Measurements from ENCODE around the gene DEXI. TPM values are rescaled to one million over a fixed set of nuclear protein-coding genes. Genes with fewer than 3 reads are reported as not detected.

The DEXI gene
- 10 to 100 TPM; 74.4 to 96.3 (median 85.5) TPM for total RNA-seq

DNA sequence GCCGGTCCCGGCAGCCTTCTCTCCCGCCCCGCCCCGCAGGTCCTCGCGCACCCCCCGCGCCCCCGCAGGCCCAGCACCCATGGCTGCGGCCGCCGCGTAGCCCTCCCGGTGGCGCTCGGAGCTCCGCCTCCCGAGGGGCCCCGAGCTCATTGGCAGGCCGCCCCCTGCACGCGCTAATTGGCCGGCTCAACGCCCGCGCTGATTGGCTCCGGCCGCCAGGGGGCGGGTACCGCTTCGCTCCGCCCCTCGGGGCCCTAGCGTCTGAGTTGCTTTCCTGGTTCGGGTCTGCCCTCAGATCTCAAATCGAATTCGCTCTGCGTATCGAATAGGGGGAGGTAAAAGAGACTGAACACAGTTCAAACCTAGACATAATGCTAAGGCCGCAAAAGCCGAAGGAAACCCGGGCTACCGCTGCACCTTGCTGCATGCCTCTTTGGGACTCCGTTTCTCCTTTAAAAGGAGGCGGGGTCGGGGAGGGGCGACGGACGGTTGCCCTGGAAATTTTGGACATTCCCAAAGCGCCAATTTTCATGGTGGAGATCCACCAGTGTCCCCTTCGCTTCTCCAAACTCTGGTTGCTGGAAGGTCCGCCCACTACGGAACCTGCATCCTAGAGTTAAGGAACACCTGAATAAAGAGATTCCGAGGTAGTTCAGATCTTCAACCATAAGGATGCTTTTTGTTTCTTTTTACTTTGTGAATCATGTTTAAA is at the start of gene DEXI:
TSS of gene DEXI (minus strand) at position 117 of the 712 bp plus-strand sequence. CDS start 463 bp downstream, outside the sequence.
- TF ChIP-seq CTCF (IDR thresholded peaks at IDR 0.05) (peak; percentile 34 to 82 (median 63)), EP300 (IDR thresholded peaks at IDR 0.05) (peak; percentile 25 to 87), POLR2A (IDR thresholded peaks at IDR 0.05) (peak in 1 of 2 donors; percentile 77)
- Histone ChIP-seq H3K27ac (peak within 1 kb of the TSS; percentile 79 to 90 (median 89)), H3K4me3 (peak within 1 kb of the TSS; percentile 90 to 93 (median 92)), H3K27me3 (no peaks in the 10 kb centered on the region), H3K4me1 (peaks cover 0 to 78% (median 57%) of the 10 kb centered on the region in 4 donors), H3K9me3 (no peaks in the 10 kb centered on the region), H3K36me3 (peaks cover 0 to 5% (median 0%) of the 10 kb centered on the region in 3 donors)
- 10 to 11% methylated on average over 24 to 27 of the region's 55 CpGs for WGBS, 2 donors
- peak; percentile 88 to 90 for DNase-seq (ENCODE audit: low spot score in 2 of 2)

- Histone ChIP-seq H3K27me3 (no peaks in the 10 kb centered on the region), H3K27ac (no peak overlapping the region), H3K4me1 (peaks cover 0 to 16% (median 0%) of the 10 kb centered on the region in 4 donors), H3K36me3 (peaks cover 0 to 41% (median 20%) of the 10 kb centered on the region in 3 donors), H3K4me3 (no peak overlapping the region), H3K9me3 (no peaks in the 10 kb centered on the region)
- no peak for DNase-seq (ENCODE audit: low spot score in 2 of 2)
- TF ChIP-seq CTCF (IDR thresholded peaks at IDR 0.05) = no peak
- no peak for TF ChIP-seq POLR2A (IDR thresholded peaks at IDR 0.05)
- no peak for TF ChIP-seq EP300 (IDR thresholded peaks at IDR 0.05)
- WGBS, 2 donors = 85 to 87% methylated on average over 5 of the region's 5 CpGs
Observed at GRCh38 chr16:10990378-10990777, 48.1 kb upstream of the DEXI start.

GRCh38 chr16:10989559-10989958 is 47.3 kb upstream of the DEXI start:
- Histone ChIP-seq H3K27ac (no peak overlapping the region), H3K4me1 (peaks cover 0 to 16% (median 0%) of the 10 kb centered on the region in 4 donors), H3K4me3 (no peak overlapping the region), H3K27me3 (no peaks in the 10 kb centered on the region), H3K36me3 (peaks cover 0 to 37% (median 20%) of the 10 kb centered on the region in 3 donors), H3K9me3 (no peaks in the 10 kb centered on the region)
- TF ChIP-seq POLR2A (IDR thresholded peaks at IDR 0.05) (no peak), EP300 (IDR thresholded peaks at IDR 0.05) (no peak), CTCF (IDR thresholded peaks at IDR 0.05) (no peak)
- WGBS, 2 donors = 76 to 83% methylated on average over 6 of the region's 6 CpGs
- no peak for DNase-seq (ENCODE audit: low spot score in 2 of 2)

DNA sequence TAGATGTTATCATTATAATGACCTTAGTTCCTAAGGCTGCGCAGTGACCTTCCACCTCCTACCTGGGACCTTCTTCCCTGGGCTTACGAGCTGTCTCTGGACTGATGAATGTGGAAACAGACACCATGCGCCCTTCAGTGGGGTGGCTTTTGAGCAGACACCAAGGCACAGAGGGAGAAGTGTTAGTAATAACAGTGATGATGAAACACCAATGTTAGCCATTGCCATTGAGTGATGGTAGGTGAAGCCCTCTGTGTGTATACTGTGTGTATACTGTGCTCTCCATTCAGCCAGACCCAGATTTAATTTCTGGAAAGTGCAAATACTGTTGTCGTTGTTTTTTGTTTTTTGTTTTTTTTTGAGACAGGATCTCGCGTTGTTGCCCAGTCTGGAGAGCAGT is 46.6 kb upstream of the DEXI start:
- TF ChIP-seq POLR2A (IDR thresholded peaks at IDR 0.05) = no peak
- TF ChIP-seq EP300 (IDR thresholded peaks at IDR 0.05) = no peak
- TF ChIP-seq CTCF (IDR thresholded peaks at IDR 0.05) = no peak
- no peak overlapping the region for H3K4me3 ChIP-seq
- no peak overlapping the region for H3K27ac ChIP-seq
- no peak for DNase-seq (ENCODE audit: low spot score in 2 of 2)
- H3K27me3 ChIP-seq = no peaks in the 10 kb centered on the region
- no peaks in the 10 kb centered on the region for H3K9me3 ChIP-seq
- 80 to 91% methylated on average over 6 of the region's 6 CpGs for WGBS, 2 donors
- H3K4me1 ChIP-seq = peaks cover 0 to 16% (median 0%) of the 10 kb centered on the region in 4 donors
- peaks cover 0 to 37% (median 13%) of the 10 kb centered on the region in 3 donors for H3K36me3 ChIP-seq

DNA sequence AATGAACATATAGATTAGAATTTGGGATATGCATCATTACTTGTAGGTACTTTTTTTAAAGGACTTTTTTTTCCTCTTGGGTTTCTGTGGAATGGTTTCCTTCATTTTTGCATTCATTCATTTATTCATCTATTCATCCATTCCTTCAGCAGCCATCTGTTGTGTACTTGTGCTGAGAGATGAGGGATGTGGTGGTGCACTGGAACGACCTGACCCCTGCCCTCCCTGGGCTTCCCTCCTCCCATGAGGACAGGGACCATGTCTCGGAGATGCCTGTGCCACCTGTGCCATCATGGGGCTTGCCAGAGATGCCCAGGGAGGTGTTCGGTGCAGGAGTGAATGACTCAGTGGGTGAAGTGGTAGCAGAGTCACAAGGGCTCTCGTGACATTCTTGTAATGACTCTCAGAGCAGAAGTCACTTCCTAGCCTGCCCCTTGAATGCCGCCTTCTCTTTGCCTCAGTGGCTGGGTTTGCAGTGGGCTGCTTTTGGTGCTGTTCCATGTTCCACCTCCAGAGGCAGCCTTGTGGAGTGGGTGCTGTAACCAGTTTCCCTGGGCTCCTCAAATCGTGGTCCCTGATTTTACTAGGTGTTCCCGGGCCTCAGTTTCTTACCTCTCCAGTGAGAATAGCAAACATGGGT is 46.0 kb upstream of the DEXI start:
- WGBS, 2 donors = 63 to 72% methylated on average over 7 of the region's 7 CpGs
- Histone ChIP-seq H3K9me3 (no peaks in the 10 kb centered on the region), H3K36me3 (peaks cover 0 to 37% (median 10%) of the 10 kb centered on the region in 3 donors), H3K27ac (no peak overlapping the region), H3K4me3 (no peak overlapping the region), H3K27me3 (no peaks in the 10 kb centered on the region), H3K4me1 (peaks cover 0 to 16% (median 0%) of the 10 kb centered on the region in 4 donors)
- TF ChIP-seq CTCF (IDR thresholded peaks at IDR 0.05) (peak in 3 of 5 experiments; percentile 11 to 14 (median 12)), POLR2A (IDR thresholded peaks at IDR 0.05) (no peak)
- no peak for DNase-seq (ENCODE audit: low spot score in 2 of 2)
